Left lung (tissue), 10 donors: ENCODE data around the gene MEIKIN. TPM values are rescaled to one million over a fixed set of nuclear protein-coding genes. Genes with fewer than 3 reads are reported as not detected.
"Not testable (repeated sequence)": the region's sequence is repeated elsewhere in the genome, so short reads cannot be mapped to it uniquely, and the experiment has no call there.

Experiments
- ATAC-seq: fragments of 200-7000 bp; cut with Tn5 transposase; one replicate; pipeline ENCODE4 v1.9.1; 2020; ENCODE audit warnings: moderate library complexity
- DNase-seq, 4 donors: peaks; one replicate each; pipeline ENCODE4 v3.0.0-alpha.2; 2013 to 2020
- H3K27ac ChIP-seq, 2 donors: fragments of 200-600 bp; sonication (generic) in 1 of 2; one replicate each; pipeline versions ENCODE4 v1.5.0 to v1.8.0; 2020 to 2021
- H3K27me3 ChIP-seq, 2 donors: fragments of 200-600 bp; sonication (generic) in 1 of 2; one replicate each; pipeline versions ENCODE4 v1.5.0 to v1.8.0; 2020 to 2021
- H3K36me3 ChIP-seq, 2 donors: fragments of 200-600 bp; sonication (generic) in 1 of 2; one replicate each; pipeline versions ENCODE4 v1.5.0 to v1.8.0; 2020 to 2021
- H3K4me1 ChIP-seq, 2 donors: fragments of 200-600 bp; one replicate each; pipeline ENCODE4 v1.8.0; 2021
- H3K4me3 ChIP-seq, 2 donors: fragments of 200-600 bp; sonication (generic) in 1 of 2; one replicate each; pipeline versions ENCODE4 v1.5.0 to v1.8.0; 2020 to 2021; ENCODE audit warnings: mild to moderate bottlenecking in 1 of 2
- H3K9me3 ChIP-seq, 2 donors: fragments of 200-600 bp; sonication (generic) in 1 of 2; one replicate each; pipeline versions ENCODE4 v1.5.0 to v1.8.0; 2020 to 2021
- CTCF ChIP-seq, 2 donors: fragments of 200-600 bp; sonication (generic) in 1 of 2; IDR thresholded peaks; one replicate each; pipeline versions ENCODE4 v1.5.0 to v1.8.0; 2021; ENCODE audit warnings: antibody characterized with exemption in 2 of 2
- intact Hi-C, 2 donors: fragments of 100-400 bp; cut with DNase I; formaldehyde crosslinking; loops; one replicate each; pipeline versions ENCODE4 v1.11.2 to v1.14.2; 2022
- polyA plus RNA-seq, 6 donors: library from polyadenylated mRNA; unstranded; fragments of 120-200 nt; gene quantifications; one replicate each; pipeline ENCODE4 v1.2.1, GENCODE V29; 2013; ENCODE audit not compliant: insufficient read length in 6 of 6
- total RNA-seq, 2 donors: library from RNA; stranded (reverse); fragmentation: NEBNext Ultra II Directional; extraction: Animal tissue kit (Norgen Biotek cat#: 25700); gene quantifications; one replicate each; pipeline ENCODE4 v1.2.1, GENCODE V29; 2021
- donor health status: DM: no; HTN: yes; CAD: no.
- donor health status: DM: no; HTN: no; CAD: no.

The MEIKIN gene
- total and polyA plus RNA-seq, 8 donors: 0.17 to 1.5 (median 0.85) TPM; not detected in 5

- no peak for ATAC-seq
- no peak overlapping the region for H3K27ac ChIP-seq
- no peak for DNase-seq
- TF ChIP-seq CTCF (IDR thresholded peaks at IDR 0.05): no peak
- H3K4me3 ChIP-seq: no peak overlapping the region
- no peaks in the 10 kb centered on the region for H3K27me3 ChIP-seq
- H3K9me3 ChIP-seq: no peaks in the 10 kb centered on the region
- peaks cover 0 to 6% of the 10 kb centered on the region in 2 donors for H3K36me3 ChIP-seq
- H3K4me1 ChIP-seq: peaks cover 0 to 25% of the 10 kb centered on the region in 2 donors
- intact Hi-C loops: no loop called here
Measured at GRCh38 chr5:131786900-131787692, 158.4 kb downstream of the MEIKIN start.

GRCh38 chr5:131786036-131786435 lies 159.4 kb downstream of the MEIKIN start:
- intact Hi-C loops: no loop called here
- TF ChIP-seq CTCF (IDR thresholded peaks at IDR 0.05): no peak

GRCh38 chr5:131783874-131784273 lies 161.6 kb downstream of the MEIKIN start:
- no peak for TF ChIP-seq CTCF (IDR thresholded peaks at IDR 0.05)
- Histone ChIP-seq H3K4me1 (peaks cover 0 to 10% of the 10 kb centered on the region in 2 donors), H3K4me3 (no peak overlapping the region), H3K27ac (no peak overlapping the region), H3K27me3 (no peaks in the 10 kb centered on the region), H3K9me3 (no peaks in the 10 kb centered on the region), H3K36me3 (peaks cover 0 to 8% of the 10 kb centered on the region in 2 donors)
- no peak for DNase-seq
- no peak for ATAC-seq
- intact Hi-C loops: no loop called here

More at GRCh38 chr5:131786036-131786435, 159.4 kb downstream of the MEIKIN start:
- Histone ChIP-seq H3K36me3 (peaks cover 0 to 8% of the 10 kb centered on the region in 2 donors), H3K4me3 (no peak overlapping the region), H3K4me1 (peaks cover 0 to 20% of the 10 kb centered on the region in 2 donors), H3K27ac (no peak overlapping the region), H3K9me3 (no peaks in the 10 kb centered on the region), H3K27me3 (no peaks in the 10 kb centered on the region)
- no peak for DNase-seq
- no peak for ATAC-seq

GRCh38 chr5:131783357-131783756 lies 162.1 kb downstream of the MEIKIN start:
- Histone ChIP-seq H3K36me3 (peaks cover 0 to 8% of the 10 kb centered on the region in 2 donors), H3K9me3 (no peaks in the 10 kb centered on the region), H3K27me3 (no peaks in the 10 kb centered on the region), H3K27ac (no peak overlapping the region), H3K4me1 (peaks cover 0 to 6% of the 10 kb centered on the region in 2 donors), H3K4me3 (no peak overlapping the region)
- ATAC-seq (no peak), DNase-seq (no peak)
- intact Hi-C loops: no loop called here
- TF ChIP-seq CTCF (IDR thresholded peaks at IDR 0.05): no peak

- H3K27me3 ChIP-seq: no peaks in the 10 kb centered on the region
- H3K36me3 ChIP-seq: peaks cover 0 to 8% of the 10 kb centered on the region in 2 donors
- DNase-seq: peak in 1 of 4 donors; percentile 48
- H3K4me3 ChIP-seq: no peak overlapping the region
- intact Hi-C loops: no loop called here
- no peaks in the 10 kb centered on the region for H3K9me3 ChIP-seq
- ATAC-seq: no peak
- peaks cover 0 to 6% of the 10 kb centered on the region in 2 donors for H3K4me1 ChIP-seq
- no peak for TF ChIP-seq CTCF (IDR thresholded peaks at IDR 0.05)
- H3K27ac ChIP-seq: no peak overlapping the region
Measured at GRCh38 chr5:131782717-131783116, 162.7 kb downstream of the MEIKIN start.

GRCh38 chr5:131778141-131778540 lies 167.3 kb downstream of the MEIKIN start:
- intact Hi-C loops, H3K9me3 ChIP-seq, H3K36me3 ChIP-seq, H3K4me3 ChIP-seq, H3K27ac ChIP-seq, DNase-seq, H3K27me3 ChIP-seq, ATAC-seq: not testable (repeated sequence)
- peaks cover 0 to 25% of the 10 kb centered on the region in 2 donors for H3K4me1 ChIP-seq
